HG02623 (cell line): ENCODE measurements around the gene UBE2E3.
"Not testable (repeated sequence)": the region's sequence is repeated elsewhere in the genome, so short reads cannot be mapped to it uniquely, and the experiment has no call there.

Experiments
- ATAC-seq: cut with Tn5 transposase; IDR thresholded peaks from one replicate; pipeline ENCODE4 v1.9.1; 2021; ENCODE audit warnings: moderate library complexity; ENCODE audit not compliant: unreplicated experiment

The UBE2E3 gene

GRCh38 chr2:181072486-181073235, 92.3 kb downstream of the UBE2E3 start:
- no peak for ATAC-seq

GRCh38 chr2:181073896-181074295, 93.5 kb downstream of the UBE2E3 start:
- no peak for ATAC-seq

GRCh38 chr2:181074457-181074856, 94.1 kb downstream of the UBE2E3 start:
- no peak for ATAC-seq

GRCh38 chr2:181076658-181077057, 96.3 kb downstream of the UBE2E3 start:
- no peak for ATAC-seq

GRCh38 chr2:181077128-181077709, 96.8 kb downstream of the UBE2E3 start:
- ATAC-seq, result peak; percentile 88

GRCh38 chr2:181083140-181083539, 102.7 kb downstream of the UBE2E3 start:
- ATAC-seq, result no peak

- ATAC-seq, result no peak
Observed at GRCh38 chr2:181085734-181086133, 105.3 kb downstream of the UBE2E3 start.

GRCh38 chr2:181091920-181092319, 111.5 kb downstream of the UBE2E3 start:
- not testable (repeated sequence) for ATAC-seq

GRCh38 chr2:181095486-181095885, 115.1 kb downstream of the UBE2E3 start:
- ATAC-seq, result no peak

- no peak for ATAC-seq
Observed at GRCh38 chr2:181103659-181104058, 123.3 kb downstream of the UBE2E3 start.

GRCh38 chr2:181104512-181105115, 124.2 kb downstream of the UBE2E3 start:
- ATAC-seq, result no peak

- no peak for ATAC-seq
Observed at GRCh38 chr2:181105562-181105961, 125.2 kb downstream of the UBE2E3 start.

GRCh38 chr2:181106229-181106628, 125.8 kb downstream of the UBE2E3 start:
- no peak for ATAC-seq

- peak; percentile 96 for ATAC-seq
Observed at GRCh38 chr2:181106789-181107627, 126.6 kb downstream of the UBE2E3 start.

- no peak for ATAC-seq
Observed at GRCh38 chr2:181107628-181107945, 127.2 kb downstream of the UBE2E3 start.

GRCh38 chr2:181111059-181111458, 130.7 kb downstream of the UBE2E3 start:
- ATAC-seq, result no peak

- ATAC-seq, result no peak
Observed at GRCh38 chr2:181112916-181113315, 132.5 kb downstream of the UBE2E3 start.
